GM12878 (cell line): ENCODE results near the gene C17orf107.

ENCODE experiments used
- IRF3 ChIP-seq: fragments of 450-650 bp; IDR thresholded peaks from 2 replicates; pipeline ENCODE4 v1.6.1; 2014; ENCODE audit warnings: mild to moderate bottlenecking
- RFX5 ChIP-seq: IDR thresholded peaks from 2 replicates; pipeline ENCODE4 v1.6.1; 2011; ENCODE audit warnings: low read depth, low read length, improper control_type of control experiment
- SMC3 ChIP-seq: IDR thresholded peaks from 2 replicates; pipeline ENCODE4 v1.6.1; 2011; ENCODE audit warnings: low read length, improper control_type of control experiment, borderline replicate concordance

GRCh38 chr17:4887581-4887980 is 11.8 kb upstream of the C17orf107 start:
- TF ChIP-seq IRF3 (no peak), SMC3 (no peak), RFX5 (no peak)
